Measurements from ENCODE around the gene VPS26A. TPM values are rescaled to one million over a fixed set of nuclear protein-coding genes. Genes with fewer than 3 reads are reported as not detected.
A peak's percentile ranks its signal among the peaks of the same experiment; 100 is the strongest.

The VPS26A gene
- total and polyA plus RNA-seq, 2 donors from 2014 or later = 38.9 to 52.5 TPM

- no peak for TF ChIP-seq CTCF (IDR thresholded peaks at IDR 0.05; ENCODE audit: borderline replicate concordance, extremely low read depth, insufficient read depth)
- Histone ChIP-seq H3K9ac (ENCODE audit: low read length in 3 of 3) (peak within 1 kb of the TSS in 2 of 3 donors; percentile 68 to 78), H3K36me3 (ENCODE audit: control insufficient read depth in 2 of 3, insufficient read depth in 3 of 3, low read length in 3 of 3) (no peaks in the 10 kb centered on the region), H3K9me3 (ENCODE audit: control insufficient read depth in 2 of 3, insufficient read depth in 1 of 3, low read length in 3 of 3) (no peaks in the 10 kb centered on the region), H3K4me3 (ENCODE audit: low read length in 3 of 3) (peak within 1 kb of the TSS in 2 of 3 donors; percentile 71 to 75), H3K4me1 (ENCODE audit: control insufficient read depth in 2 of 3, insufficient read depth in 2 of 3, low read depth in 1 of 3, low read length in 3 of 3) (peaks cover 0 to 5% (median 0%) of the 10 kb centered on the region in 3 donors), H3K27me3 (ENCODE audit: control insufficient read depth, insufficient read depth, low read length) (no peaks in the 10 kb centered on the region), H3K27ac (ENCODE audit: low read depth in 2 of 2, low read length in 2 of 2) (peak within 1 kb of the TSS; percentile 92 to 94)
- FAIRE-seq (no peak), DNase-seq (peak in 1 of 5 donors; percentile 52)
- intact Hi-C loops (cut with DNase I) = no loop called here
These were observed 36.1 kb upstream of the VPS26A start, which contains the start of gene SRGN for GRCh38 chr10:69087590-69088470. SRGN (plus strand) TSS chr10:69088103; CDS start chr10:69088158, 55 bp downstream.

DNA sequence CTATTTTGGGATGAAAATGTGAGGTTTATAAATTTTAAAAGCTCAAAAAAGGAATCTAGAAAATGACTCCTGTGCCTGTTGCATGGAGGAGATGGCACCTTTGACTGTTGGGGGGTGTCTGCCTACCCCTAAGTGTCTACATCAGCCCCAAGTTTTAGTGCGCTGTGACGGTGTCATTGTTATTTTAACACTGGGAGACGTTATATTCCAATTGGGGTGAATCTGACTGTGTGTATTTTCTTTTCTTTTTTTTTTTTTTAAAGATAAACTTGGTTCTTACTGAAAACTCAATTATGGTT is 35.6 kb upstream of the VPS26A start:
- peak overlapping the region; percentile 92 to 94 for H3K27ac ChIP-seq (ENCODE audit: low read depth in 2 of 2, low read length in 2 of 2)
- H3K9ac ChIP-seq (ENCODE audit: low read length in 3 of 3) = peak overlapping the region in 2 of 3 donors; percentile 68 to 78
- H3K9me3 ChIP-seq (ENCODE audit: control insufficient read depth in 2 of 3, insufficient read depth in 1 of 3, low read length in 3 of 3) = no peaks in the 10 kb centered on the region
- peaks cover 0 to 5% (median 0%) of the 10 kb centered on the region in 3 donors for H3K4me1 ChIP-seq (ENCODE audit: control insufficient read depth in 2 of 3, insufficient read depth in 2 of 3, low read depth in 1 of 3, low read length in 3 of 3)
- H3K27me3 ChIP-seq (ENCODE audit: control insufficient read depth, insufficient read depth, low read length) = no peaks in the 10 kb centered on the region
- DNase-seq (no peak), FAIRE-seq (no peak)
- intact Hi-C loops (cut with DNase I) = no loop called here
- H3K36me3 ChIP-seq (ENCODE audit: control insufficient read depth in 2 of 3, insufficient read depth in 3 of 3, low read length in 3 of 3) = no peaks in the 10 kb centered on the region
- TF ChIP-seq CTCF (IDR thresholded peaks at IDR 0.05; ENCODE audit: borderline replicate concordance, extremely low read depth, insufficient read depth) = no peak
- peak overlapping the region in 2 of 3 donors; percentile 71 to 75 for H3K4me3 ChIP-seq (ENCODE audit: low read length in 3 of 3)

- Histone ChIP-seq H3K27me3 (ENCODE audit: control insufficient read depth, insufficient read depth, low read length) (no peaks in the 10 kb centered on the region), H3K4me3 (ENCODE audit: low read length in 3 of 3) (peak overlapping the region in 2 of 3 donors; percentile 71 to 75), H3K9me3 (ENCODE audit: control insufficient read depth in 2 of 3, insufficient read depth in 1 of 3, low read length in 3 of 3) (no peaks in the 10 kb centered on the region), H3K36me3 (ENCODE audit: control insufficient read depth in 2 of 3, insufficient read depth in 3 of 3, low read length in 3 of 3) (no peaks in the 10 kb centered on the region), H3K27ac (ENCODE audit: low read depth in 2 of 2, low read length in 2 of 2) (peak overlapping the region in 1 of 2 donors; percentile 94), H3K9ac (ENCODE audit: low read length in 3 of 3) (peak overlapping the region in 2 of 3 donors; percentile 39 to 78), H3K4me1 (ENCODE audit: control insufficient read depth in 2 of 3, insufficient read depth in 2 of 3, low read depth in 1 of 3, low read length in 3 of 3) (peaks cover 0 to 5% (median 0%) of the 10 kb centered on the region in 3 donors)
- intact Hi-C loops (cut with DNase I) = no loop called here
- DNase-seq (no peak), FAIRE-seq (no peak)
- TF ChIP-seq CTCF (IDR thresholded peaks at IDR 0.05; ENCODE audit: borderline replicate concordance, extremely low read depth, insufficient read depth) = no peak
These were observed 35.0 kb upstream of the VPS26A start for GRCh38 chr10:69088801-69089501.
